ENCODE results near the gene RAX2.

RAX2 gene

DNA sequence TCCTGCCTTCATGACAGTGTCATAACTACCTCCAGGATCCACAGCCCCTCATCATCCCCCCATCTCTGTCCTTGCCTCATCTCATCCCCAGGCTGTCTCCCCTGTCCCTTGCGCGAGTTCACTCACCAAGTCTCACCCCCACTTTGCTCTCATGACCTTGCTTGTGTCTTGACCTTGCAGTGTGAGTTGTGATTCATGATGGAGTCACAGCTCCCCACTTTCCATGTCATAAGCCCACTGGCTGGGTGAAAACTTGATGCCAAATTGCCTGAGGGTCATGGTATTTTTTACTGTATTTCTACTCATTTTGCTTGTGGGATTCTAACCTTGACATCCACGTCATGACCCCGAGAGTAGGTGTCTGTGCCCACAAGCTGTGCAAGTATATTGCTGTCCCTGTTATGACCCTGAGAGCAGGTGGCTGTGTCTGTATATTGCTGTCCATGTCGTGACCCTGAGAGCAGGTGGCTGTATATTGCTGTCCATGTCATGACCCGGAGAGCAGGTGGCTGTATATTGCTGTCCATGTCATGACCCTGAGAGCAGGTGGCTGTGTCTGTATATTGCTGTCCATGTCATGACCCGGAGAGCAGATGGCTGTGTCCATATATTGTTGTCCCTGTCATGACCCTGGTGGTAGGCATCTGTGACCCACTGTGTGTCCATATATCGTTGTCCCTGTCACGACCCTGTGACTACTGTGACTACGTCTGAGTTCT lies 34.4 kb downstream of the RAX2 start:
- TF ChIP-seq, protein P1, sequence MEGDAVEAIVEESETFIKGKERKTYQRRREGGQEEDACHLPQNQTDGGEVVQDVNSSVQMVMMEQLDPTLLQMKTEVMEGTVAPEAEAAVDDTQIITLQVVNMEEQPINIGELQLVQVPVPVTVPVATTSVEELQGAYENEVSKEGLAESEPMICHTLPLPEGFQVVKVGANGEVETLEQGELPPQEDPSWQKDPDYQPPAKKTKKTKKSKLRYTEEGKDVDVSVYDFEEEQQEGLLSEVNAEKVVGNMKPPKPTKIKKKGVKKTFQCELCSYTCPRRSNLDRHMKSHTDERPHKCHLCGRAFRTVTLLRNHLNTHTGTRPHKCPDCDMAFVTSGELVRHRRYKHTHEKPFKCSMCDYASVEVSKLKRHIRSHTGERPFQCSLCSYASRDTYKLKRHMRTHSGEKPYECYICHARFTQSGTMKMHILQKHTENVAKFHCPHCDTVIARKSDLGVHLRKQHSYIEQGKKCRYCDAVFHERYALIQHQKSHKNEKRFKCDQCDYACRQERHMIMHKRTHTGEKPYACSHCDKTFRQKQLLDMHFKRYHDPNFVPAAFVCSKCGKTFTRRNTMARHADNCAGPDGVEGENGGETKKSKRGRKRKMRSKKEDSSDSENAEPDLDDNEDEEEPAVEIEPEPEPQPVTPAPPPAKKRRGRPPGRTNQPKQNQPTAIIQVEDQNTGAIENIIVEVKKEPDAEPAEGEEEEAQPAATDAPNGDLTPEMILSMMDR (conservative IDR thresholded peaks at IDR 0.05) = no peak
- no peak overlapping the region for H3K27ac ChIP-seq

DNA sequence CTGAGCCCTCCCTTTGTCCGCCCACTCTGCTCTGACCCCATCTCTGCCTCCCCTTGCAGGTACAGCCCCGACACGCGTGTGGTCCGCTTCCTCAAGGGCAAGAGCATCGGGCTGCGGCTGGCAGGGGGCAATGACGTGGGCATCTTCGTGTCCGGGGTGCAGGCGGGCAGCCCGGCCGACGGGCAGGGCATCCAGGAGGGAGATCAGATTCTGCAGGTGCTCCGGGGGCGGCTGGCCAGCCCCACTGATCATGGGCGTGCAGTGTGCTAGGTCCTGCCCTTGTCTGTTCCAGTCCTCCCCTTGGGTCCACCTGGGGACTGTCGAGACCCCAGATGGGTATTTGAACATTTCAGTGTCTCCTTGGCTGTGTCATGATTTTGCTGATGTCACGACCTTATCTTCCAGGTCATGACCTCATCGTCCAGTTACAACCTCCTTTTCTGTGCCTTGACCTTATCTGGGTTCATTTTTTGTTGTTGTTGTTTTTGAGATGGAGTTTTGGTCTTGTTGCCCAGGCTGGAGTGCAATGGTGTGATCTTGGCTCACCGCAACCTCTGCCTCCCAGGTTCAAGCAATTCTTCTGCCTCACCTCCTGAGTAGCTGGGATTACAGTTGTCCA lies 35.8 kb downstream of the RAX2 start:
- TF ChIP-seq, protein P1 (conservative IDR thresholded peaks at IDR 0.05) = no peak

DNA sequence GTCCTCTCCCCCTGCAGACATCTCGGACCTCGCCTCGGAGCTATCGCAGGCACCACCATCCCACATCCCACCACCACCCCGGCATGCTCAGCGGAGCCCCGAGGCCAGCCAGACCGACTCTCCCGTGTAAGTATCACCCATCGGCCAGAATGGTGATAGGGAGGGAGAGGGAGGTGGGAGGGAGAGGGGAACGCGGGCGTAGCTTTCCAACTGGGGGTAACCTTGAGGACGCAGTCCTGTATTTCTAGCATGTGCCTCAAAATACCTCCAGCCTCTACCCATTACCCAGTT lies 37.8 kb downstream of the RAX2 start:
- H3K27ac ChIP-seq = no peak overlapping the region
- TF ChIP-seq, protein P1 (conservative IDR thresholded peaks at IDR 0.05) = no peak

More for the DNA sequence above, 35.8 kb downstream of the RAX2 start:
- H3K27ac ChIP-seq = no peak overlapping the region

DNA sequence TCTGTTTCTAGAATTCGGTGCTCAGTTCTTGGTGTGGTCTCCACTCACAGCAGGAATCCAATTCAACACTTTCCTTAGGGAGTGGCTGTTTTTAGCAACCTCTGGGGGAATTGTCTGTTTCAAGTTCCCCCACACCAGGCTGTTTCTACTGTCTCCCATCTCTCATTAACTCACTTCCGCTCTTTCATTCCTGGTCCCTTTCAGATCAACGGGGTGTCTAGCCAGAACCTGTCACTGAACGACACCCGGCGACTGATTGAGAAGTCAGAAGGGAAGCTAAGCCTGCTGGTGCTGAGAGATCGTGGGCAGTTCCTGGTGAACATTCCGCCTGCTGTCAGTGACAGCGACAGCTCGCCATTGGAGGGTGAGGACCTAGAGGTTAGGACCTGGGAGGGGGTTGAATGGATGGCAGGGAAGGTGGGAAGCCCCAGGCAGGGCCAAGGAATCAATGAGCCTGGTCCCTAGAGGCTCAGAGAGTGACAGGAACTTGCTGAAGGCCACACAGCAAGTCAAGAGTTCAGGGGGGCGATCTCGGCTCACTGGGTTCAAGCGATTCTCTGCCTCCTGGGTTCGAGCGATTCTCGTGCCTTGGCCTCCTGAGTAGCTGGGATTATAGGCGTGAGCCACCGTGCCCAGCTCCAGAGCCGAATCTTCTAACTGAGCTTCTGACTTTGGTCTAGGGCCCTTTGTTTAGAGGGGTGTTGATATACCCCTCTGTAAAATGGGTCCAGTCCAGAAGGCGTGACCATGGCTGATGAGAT lies 38.3 kb downstream of the RAX2 start:
- no peak overlapping the region for H3K27ac ChIP-seq
- TF ChIP-seq, protein P1 (conservative IDR thresholded peaks at IDR 0.05) = no peak

DNA sequence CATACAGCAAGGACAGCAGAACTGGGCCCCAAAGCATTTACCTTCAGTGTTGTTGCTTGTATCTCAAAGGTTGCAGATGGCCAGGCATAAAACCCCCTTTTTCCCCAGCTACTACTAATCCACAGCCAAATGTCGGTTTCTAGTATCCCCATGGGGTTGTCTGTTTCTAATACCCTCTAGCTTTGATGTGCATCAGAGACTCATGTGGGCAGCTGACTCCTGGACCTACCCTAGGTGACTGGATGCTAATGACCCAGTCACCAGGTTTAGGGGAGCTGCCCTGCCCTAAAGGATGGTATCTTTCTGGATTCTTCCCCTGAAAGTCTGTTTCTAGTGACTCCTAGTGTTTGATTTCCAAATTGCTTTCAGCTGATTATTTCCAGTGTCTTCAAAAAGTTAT lies 39.9 kb downstream of the RAX2 start:
- TF ChIP-seq, protein P1 (conservative IDR thresholded peaks at IDR 0.05) = no peak
- H3K27ac ChIP-seq = no peak overlapping the region

DNA sequence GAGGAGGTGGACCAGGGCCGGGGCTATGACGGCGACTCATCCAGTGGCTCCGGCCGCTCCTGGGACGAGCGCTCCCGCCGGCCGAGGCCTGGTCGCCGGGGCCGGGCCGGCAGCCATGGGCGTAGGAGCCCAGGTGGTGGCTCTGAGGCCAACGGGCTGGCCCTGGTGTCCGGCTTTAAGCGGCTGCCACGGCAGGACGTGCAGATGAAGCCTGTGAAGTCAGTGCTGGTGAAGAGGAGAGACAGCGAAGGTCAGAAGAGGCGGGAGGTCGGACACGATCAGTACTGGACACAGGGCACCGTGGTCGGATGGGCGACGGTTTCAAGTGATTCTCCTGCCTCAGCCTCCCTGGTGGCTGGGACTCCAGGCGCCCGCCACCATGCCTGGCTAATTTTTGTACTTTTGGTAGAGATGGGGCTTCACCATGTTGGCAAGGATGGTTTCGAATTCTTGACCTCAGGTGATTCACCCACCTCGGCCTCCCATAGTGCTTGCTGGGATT lies 41.5 kb downstream of the RAX2 start:
- H3K27ac ChIP-seq = no peak overlapping the region
- TF ChIP-seq, protein P1 (conservative IDR thresholded peaks at IDR 0.05) = no peak

DNA sequence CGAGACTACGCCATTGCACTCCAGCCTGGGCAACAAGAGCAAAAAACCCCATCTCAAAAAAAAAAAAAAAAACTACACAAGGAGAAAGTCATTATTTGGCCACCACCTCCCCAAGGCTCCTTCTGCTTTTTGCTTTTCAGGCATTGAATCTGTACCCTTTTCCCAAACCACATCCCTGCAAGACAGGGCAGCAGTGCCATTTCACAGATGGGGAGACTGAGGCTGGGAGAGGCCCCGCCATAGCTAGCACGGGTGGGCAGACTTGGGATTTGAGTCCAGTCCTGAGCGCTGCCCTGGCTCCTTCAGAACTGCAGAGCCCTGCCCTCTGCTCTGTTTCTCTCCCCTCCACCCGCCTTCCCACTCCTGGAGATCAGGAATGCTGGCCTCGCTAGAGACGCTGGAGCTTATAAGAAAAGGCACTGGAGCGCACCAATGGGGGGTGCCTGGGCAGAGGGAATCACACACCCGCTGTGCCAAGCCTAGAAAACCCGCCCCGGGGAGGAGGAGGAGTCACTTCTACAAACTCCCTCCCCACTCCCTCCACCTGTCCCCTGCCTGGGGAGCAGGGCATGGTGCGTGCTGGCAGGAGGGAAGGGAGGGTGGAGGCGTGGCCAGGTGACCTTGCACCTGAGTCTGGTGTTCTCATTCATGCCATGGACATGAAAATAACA lies 46.3 kb downstream of the RAX2 start:
- TF ChIP-seq, protein P1 (conservative IDR thresholded peaks at IDR 0.05) = no peak
- H3K27ac ChIP-seq = no peak overlapping the region
